Motor neuron (in vitro differentiated cells): ENCODE data around the gene ARTN. TPM values are rescaled to one million over a fixed set of nuclear protein-coding genes. Genes with fewer than 3 reads are reported as not detected.
A peak's percentile ranks its signal among the peaks of the same experiment; 100 is the strongest.

ENCODE experiments used
- ATAC-seq, 8 experiments: fragments of 200-7000 bp; cut with Tn5 transposase; replicated peaks in 6 of 8; 2 replicates each; pipeline ENCODE4 v1.8.0; 2021; ENCODE audit warnings: mild to moderate bottlenecking in 8 of 8, moderate library complexity in 8 of 8
- H3K27ac ChIP-seq, 2 donors: fragments of 250-450 bp; sonication (Bioruptor Pico); 2 replicates each; pipeline ENCODE4 v1.9.0; 2021; ENCODE audit warnings: antibody characterized with exemption in 2 of 2, mild to moderate bottlenecking in 2 of 2, moderate library complexity in 1 of 2
- H3K4me1 ChIP-seq, 2 donors: fragments of 250-450 bp; sonication (Bioruptor Pico); replicated peaks in 1 of 2; 2 replicates each; pipeline ENCODE4 v1.6.1; 2021; ENCODE audit warnings: antibody characterized with exemption in 2 of 2, mild to moderate bottlenecking in 2 of 2, moderate library complexity in 1 of 2
- H3K4me3 ChIP-seq, 5 donors: fragments of 250-450 bp; sonication (Bioruptor Pico); 2 replicates each; pipeline ENCODE4 v1.9.0; 2021; ENCODE audit warnings: antibody characterized with exemption in 5 of 5, mild to moderate bottlenecking in 5 of 5, moderate library complexity in 4 of 5
- WGBS, 10 experiments: fragments of 450-650 bp; shearing (Covaris generic); methylation state at CpG; one replicate each; pipeline ENCODE4 v1.0.0; 2022; 5-methylcytosine and 5-hydroxymethylcytosine counted together
- in situ Hi-C, 9 experiments: fragments of 400-800 bp; cut with MboI; loops; one replicate each; pipeline ENCODE4 v1.15.0; 2021; ENCODE audit warnings: low sequenced_read_pairs in 9 of 9, low pct_unique_long_range_greater_than_20kb in 2 of 9; ENCODE audit not compliant: unreplicated experiment in 9 of 9
- total RNA-seq, 8 experiments: library from RNA; unstranded; fragments of 300-600 nt; gene quantifications; 2 replicates each; pipeline versions ENCODE4 v1.2.3 to v1.2.4, GENCODE V29; 2022

The ARTN gene, protein sequence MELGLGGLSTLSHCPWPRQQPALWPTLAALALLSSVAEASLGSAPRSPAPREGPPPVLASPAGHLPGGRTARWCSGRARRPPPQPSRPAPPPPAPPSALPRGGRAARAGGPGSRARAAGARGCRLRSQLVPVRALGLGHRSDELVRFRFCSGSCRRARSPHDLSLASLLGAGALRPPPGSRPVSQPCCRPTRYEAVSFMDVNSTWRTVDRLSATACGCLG
- 1 to 10 TPM in 4 of 8 experiments, under 1 TPM in 4; 0.21 to 3.5 (median 1.3) TPM for total RNA-seq

DNA sequence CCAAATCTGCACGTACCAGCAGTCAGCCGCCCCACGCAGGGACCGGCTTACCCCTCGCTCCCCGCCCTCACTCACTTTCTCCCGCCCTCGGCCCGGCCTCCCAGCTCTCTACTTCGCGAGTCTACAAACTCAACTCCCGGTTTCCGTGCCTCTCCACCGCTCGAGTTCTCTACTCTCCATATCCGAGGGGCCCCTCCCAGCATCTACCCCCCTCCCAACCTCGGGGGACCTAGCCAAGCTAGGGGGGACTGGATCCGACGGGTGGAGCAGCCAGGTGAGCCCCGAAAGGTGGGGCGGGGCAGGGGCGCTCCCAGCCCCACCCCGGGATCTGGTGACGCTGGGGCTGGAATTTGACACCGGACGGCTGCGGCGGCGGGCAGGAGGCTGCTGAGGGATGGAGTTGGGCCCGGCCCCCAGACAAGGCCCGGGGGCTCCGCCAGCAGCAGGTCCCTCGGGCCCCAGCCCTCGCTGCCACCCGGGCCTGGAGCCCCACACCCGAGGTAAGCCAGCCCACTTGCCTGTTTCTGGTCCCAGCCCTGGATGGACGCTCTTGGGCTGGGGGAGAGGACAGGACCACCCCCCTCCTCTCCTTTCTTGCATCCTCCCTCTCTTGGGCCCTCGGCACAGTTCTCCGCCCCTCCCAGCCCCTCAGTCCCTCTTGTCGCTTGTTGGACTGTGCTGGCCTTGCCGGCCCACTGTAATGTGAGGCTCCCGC lies at the start of gene ARTN:
ARTN (plus strand) TSS at position 416 of the 715 bp plus-strand sequence. CDS start 1,856 bp downstream, outside the sequence.
- in situ Hi-C loops = loop anchor here in 6 of 9 experiments (10.0 to 25.0 kb wide), 3 partner anchors 169 to 396 kb away; partner anchors contain the start of gene PTPRF (in 4 of the 6)
- Histone ChIP-seq H3K4me1 (peaks cover 0 to 6% of the 10 kb centered on the region in 2 donors), H3K27ac (no peak within 1 kb of the TSS), H3K4me3 (peak within 1 kb of the TSS in 1 of 5 donors; percentile 16)
- peak in 4 of 8 experiments; percentile 3 to 37 (median 6) for ATAC-seq
- 14 to 30% methylated on average over 4 to 10 of the region's 42 CpGs; no CpG with 5 or more reads in 8 of the 10 experiments for WGBS, 10 experiments

DNA sequence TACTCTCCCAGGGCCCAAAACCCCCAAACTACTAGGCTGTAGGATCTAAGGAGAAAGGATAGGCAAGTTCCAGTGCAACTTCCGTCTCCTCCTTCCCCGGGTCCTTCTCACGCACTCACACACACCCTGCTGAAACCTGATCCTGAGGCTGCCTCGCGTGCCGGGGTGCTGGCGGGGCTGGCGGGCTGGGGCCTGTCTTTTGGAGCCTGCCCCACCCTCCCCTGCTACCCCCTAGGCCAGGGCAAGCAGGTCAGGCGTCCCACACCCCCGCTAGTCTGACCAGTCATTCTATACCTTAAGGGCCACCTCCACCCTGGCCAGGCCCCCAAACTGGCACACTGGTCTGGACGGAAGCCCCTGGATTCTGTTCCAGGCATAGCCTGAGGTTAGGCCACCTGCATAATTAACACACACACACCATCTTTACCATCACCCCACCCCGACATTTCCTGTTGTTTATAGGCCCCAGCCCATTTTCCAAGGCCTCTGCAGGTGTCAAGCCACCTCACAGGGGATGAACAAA lies 48.3 kb upstream of the ARTN start:
- no peaks in the 10 kb centered on the region for H3K4me1 ChIP-seq
- in situ Hi-C loops = no loop called here
- H3K4me3 ChIP-seq = no peak overlapping the region
- WGBS, 10 experiments = 57 to 80% (median 70%) methylated on average over 1 to 8 of the region's 12 CpGs; no CpG with 5 or more reads in 5 of the 10 experiments
- H3K27ac ChIP-seq = no peak overlapping the region
- peak in 3 of 8 experiments; percentile 29 to 87 (median 71) for ATAC-seq

DNA sequence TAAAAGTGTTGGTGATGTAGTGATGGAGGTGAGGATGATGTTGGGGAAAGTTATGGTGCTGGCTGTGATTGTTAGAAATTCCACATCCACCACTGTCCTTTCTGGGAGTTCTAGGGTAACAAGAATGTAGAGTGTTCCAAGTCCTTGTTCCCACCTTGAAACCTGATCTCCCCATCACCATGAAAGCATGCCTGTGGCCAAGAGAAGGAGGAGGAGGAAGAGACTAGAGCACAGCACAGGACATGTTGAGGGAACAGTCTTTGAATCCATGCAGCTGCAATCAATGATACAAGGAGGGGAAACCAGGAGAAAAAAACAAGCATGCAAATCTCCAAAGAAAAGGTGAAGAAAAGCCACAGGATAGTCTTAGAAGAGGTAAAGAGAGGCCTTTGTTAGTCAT lies 45.9 kb upstream of the ARTN start:
- H3K4me3 ChIP-seq = no peak overlapping the region
- ATAC-seq = no peak
- in situ Hi-C loops = no loop called here
- H3K4me1 ChIP-seq = no peaks in the 10 kb centered on the region
- no peak overlapping the region for H3K27ac ChIP-seq

DNA sequence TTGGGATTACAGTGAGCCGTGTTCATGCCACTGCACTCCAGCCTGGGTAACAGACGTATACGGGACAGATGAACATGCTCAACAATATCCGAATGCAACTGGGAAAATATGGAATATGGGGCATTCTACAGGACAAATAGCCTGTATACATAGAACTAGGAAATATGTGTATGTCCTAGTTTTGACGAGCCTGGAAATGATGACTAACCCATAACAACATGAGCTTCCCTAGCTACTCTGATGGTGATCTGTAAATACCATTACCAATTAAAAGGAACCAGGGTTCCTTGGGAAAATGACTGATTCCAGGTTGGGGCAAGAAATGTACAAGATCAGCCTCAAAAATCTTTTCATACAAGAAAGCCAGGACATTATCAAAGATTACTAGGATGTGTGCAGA lies 42.8 kb upstream of the ARTN start:
- 88 to 100% (median 100%) methylated on average over 1 to 5 of the region's 5 CpGs; no CpG with 5 or more reads in 2 of the 10 experiments for WGBS, 10 experiments
- H3K4me1 ChIP-seq = no peaks in the 10 kb centered on the region
- H3K4me3 ChIP-seq = no peak overlapping the region
- in situ Hi-C loops = no loop called here
- H3K27ac ChIP-seq = no peak overlapping the region
- no peak for ATAC-seq

DNA sequence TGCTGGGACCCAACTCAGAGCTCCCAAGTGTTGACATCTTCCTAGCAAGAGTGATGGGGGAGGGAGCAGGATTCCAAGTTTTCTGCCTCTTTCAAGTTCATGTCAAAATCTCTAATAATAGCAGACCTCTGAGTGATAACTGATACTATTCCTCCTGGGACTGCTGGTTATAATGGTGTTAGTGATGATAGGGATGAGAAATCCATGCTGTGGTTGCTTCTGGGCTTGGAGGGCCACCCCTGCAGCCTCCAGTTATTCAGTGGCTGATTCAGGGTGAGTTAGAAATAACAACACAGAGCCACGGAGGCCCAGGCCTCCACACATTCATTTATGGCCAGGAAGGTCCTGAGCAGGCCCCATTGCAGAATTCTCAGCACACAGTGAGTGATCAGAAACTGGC lies 40.6 kb upstream of the ARTN start:
- in situ Hi-C loops = no loop called here
- no peak overlapping the region for H3K27ac ChIP-seq
- WGBS, 10 experiments = 20 to 83% (median 73%) methylated on average over 1 of the region's 1 CpG; no CpG with 5 or more reads in 6 of the 10 experiments
- H3K4me1 ChIP-seq = no peaks in the 10 kb centered on the region
- ATAC-seq = no peak
- H3K4me3 ChIP-seq = no peak overlapping the region

DNA sequence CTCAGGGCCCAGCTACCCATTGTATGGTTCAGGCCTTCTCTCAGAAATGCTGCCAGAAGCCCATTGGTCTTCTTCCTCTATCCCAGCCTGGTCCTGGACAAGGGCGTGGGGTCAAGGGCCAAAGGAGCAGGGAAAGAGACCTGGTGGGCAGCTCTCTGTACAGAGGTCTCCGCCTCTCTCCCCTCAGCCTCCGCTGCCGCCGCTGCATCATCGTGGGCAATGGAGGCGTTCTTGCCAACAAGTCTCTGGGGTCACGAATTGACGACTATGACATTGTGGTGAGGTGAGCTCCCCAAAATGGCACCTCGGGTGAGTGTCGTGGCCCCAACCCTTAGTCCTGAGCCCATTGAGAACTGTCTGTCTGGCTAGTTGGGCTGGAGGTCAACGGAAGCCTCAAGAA lies 34.6 kb upstream of the ARTN start:
- H3K4me1 ChIP-seq = no peaks in the 10 kb centered on the region
- no peak for ATAC-seq
- H3K4me3 ChIP-seq = no peak overlapping the region
- WGBS, 10 experiments = 93 to 100% (median 100%) methylated on average over 3 to 12 of the region's 12 CpGs; no CpG with 5 or more reads in 6 of the 10 experiments
- no peak overlapping the region for H3K27ac ChIP-seq
- in situ Hi-C loops = no loop called here

DNA sequence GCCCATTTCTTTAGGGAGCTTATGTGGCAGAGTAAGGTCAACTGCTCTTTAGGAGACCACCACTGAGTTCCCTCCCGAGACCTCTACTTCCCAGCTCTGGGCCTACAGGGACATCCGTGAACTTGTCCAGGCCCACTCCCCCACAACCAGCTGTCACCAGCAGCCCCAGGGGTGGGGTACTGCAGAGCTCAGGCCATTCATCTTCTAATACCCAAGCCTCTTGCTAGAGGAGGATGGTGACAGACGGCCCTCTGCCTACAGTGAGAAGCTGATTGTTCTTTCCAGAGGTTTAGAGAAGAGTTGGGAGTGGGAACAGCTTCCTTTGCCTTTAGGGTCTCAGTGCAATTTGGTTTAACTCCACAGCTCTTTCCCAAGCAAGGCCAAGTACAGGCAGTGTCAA lies 33.2 kb upstream of the ARTN start:
- ATAC-seq = no peak
- WGBS, 10 experiments = 83 to 100% (median 90%) methylated on average over 1 to 3 of the region's 3 CpGs; no CpG with 5 or more reads in 7 of the 10 experiments
- H3K27ac ChIP-seq = no peak overlapping the region
- no peaks in the 10 kb centered on the region for H3K4me1 ChIP-seq
- no peak overlapping the region for H3K4me3 ChIP-seq
- in situ Hi-C loops = no loop called here

DNA sequence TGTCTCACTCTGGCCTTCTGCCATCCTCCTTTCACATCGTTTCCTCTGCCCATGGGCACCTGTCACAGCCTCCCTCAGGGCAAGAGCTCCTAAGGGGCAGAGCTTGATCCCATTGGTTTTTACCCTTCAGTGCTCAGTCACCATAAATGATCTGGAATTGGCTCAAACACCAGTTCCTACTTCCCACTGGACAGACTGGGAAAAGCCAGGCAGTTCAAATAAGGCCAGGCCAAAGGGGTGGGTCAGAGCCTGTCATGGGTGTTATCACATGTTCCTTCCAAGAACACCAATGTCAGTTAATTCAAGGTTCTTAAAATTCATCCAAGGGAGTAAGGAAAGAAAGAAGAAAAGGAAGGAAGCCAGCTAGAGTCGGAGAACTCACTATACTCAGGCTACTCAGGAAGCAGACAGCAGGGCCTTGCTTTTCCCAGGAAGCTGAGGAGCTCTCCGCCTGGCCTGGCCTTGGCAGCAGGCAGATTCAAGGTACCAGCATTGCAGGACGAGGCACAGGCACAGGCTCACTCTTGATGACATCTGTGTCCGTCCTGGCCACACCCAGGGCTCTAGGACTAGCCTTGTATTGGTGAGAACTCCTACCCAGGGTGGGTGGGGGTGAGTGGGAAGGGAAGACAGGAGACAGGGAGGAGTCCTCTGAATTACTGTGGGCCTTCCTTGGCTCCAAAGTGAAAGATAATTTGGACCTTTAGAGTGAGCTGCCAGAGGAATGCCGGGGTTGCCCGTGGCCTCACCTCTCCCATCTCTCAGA lies 32.2 kb upstream of the ARTN start:
- Histone ChIP-seq H3K27ac (no peak overlapping the region), H3K4me1 (no peaks in the 10 kb centered on the region), H3K4me3 (no peak overlapping the region)
- WGBS, 10 experiments = 17 to 96% (median 92%) methylated on average over 1 to 5 of the region's 7 CpGs; no CpG with 5 or more reads in 4 of the 10 experiments
- in situ Hi-C loops = no loop called here
- peak in 3 of 8 experiments; percentile 85 to 99 (median 97) for ATAC-seq

DNA sequence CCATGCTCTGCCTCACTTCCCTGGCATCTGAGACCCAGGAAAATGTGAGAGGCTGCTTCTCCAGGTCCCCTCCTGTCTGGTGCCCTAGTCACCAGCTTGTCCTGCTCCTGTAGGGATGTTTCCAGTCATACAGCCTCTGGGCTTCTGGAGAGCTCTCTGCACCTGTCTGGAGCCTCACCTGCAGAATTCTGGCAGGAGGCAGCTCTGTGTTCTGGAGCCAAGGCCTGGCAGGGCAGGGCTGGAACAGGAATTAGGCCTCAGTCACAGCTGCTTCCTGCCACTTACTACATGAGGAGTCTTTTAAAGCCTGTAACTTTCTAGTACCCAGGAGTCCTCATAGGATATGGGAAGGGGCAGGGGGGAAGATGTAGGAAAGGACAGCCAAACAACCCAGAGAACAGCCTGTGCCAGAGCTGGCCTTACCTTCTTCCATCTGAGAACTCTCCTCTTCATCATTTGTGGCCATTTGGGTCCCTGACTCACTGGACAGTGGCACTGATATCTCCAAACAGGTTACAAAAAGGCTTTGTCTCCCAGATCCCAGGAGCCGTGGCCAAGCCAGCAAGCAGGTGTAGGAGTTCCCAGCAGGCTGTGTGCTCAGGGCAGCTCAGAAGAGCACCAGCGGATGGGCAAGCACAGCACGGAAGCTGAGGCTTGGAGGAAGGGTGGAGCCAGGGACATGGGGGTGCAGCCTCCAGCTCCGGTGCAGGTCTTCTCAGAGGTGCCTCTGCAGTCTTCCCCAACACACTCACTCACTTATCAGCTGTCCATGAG lies 31.4 kb upstream of the ARTN start:
- Histone ChIP-seq H3K4me1 (no peaks in the 10 kb centered on the region), H3K4me3 (no peak overlapping the region), H3K27ac (no peak overlapping the region)
- ATAC-seq = no peak
- WGBS, 10 experiments = 80 to 100% (median 97%) methylated on average over 1 to 4 of the region's 4 CpGs; no CpG with 5 or more reads in 4 of the 10 experiments
- in situ Hi-C loops = no loop called here

DNA sequence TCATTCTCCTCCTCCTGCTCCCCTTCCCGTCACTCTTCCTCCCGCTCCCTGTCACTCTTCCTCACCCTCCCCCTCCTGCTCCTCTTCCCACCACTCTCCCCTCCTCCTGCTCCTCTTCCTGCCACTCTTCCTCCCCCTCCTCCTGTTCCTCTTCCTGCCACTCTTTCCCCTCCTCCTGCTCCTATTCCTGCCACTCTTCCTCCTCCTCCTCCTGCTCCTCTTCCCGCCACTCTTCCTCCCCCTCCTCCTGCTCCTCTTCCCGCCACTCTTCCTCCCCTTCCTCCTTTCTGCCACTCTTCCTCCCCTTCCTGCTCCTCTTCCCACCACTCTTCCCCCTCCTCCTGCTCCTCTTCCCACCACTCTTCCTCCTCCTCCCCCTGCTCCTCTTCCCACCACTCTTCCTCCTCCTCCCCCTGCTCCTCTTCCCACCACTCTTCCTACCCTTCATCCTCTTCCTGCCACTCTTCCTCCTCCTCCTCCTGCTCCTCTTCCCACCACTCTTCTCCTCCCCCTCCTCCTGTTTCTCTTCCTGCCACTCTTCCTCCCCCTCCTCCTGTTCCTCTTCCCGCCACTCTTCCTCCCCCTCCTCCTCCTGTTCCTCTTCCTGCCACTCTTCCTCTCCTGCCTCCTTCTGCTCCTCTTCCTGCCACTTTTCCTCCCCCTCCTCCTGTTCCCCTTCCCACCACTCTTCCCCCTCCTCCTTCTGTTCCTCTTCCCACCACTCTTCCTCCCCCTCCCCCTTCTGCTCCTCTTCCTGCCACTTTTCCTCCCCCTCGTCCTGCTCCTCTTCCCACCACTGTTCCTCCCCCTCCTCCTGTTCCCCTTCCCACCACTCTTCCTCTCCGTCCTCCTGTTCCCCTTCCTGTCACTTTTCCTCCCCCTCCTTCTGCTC lies 28.7 kb upstream of the ARTN start:
- Histone ChIP-seq H3K4me1 (no peaks in the 10 kb centered on the region), H3K4me3 (no peak overlapping the region), H3K27ac (no peak overlapping the region)
- WGBS, 10 experiments = 82% methylated on average over 2 of the region's 7 CpGs; no CpG with 5 or more reads in 9 of the 10 experiments
- ATAC-seq = no peak
- in situ Hi-C loops = no loop called here

DNA sequence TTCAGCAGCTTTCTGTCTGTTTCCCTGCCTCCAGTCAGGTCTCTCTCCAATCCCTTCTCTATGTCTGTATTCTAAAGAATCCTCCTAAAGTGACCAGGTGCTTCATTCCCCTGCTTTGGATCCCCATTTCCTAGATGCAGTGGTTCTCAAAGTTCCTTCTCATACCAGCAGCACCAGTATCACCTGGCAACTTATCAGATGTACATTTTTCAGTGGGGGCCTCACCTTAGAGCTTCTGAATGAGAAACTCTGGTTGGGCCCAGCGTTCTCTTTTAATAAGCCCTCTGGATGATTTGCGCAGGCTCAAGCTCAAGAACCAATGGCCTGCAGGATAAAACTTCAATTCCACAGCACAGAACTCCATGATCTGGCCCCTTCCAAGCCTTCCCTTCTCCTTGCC lies 25.4 kb upstream of the ARTN start:
- in situ Hi-C loops = no loop called here
- ATAC-seq = no peak
- H3K4me3 ChIP-seq = no peak overlapping the region
- H3K4me1 ChIP-seq = peaks cover 9 to 10% of the 10 kb centered on the region in 2 donors
- no peak overlapping the region for H3K27ac ChIP-seq
- 94 to 100% (median 100%) methylated on average over 1 to 2 of the region's 2 CpGs; no CpG with 5 or more reads in 6 of the 10 experiments for WGBS, 10 experiments
